NCI-H226 (cell line): ENCODE data around the gene MON1A.
"Not testable (repeated sequence)": the region's sequence is repeated elsewhere in the genome, so short reads cannot be mapped to it uniquely, and the experiment has no call there.

Experiments
- DNase-seq: peaks from one replicate; pipeline ENCODE4 v3.0.0-alpha.2; 2015

Gene MON1A

GRCh38 chr3:49929291-49930167, at the start of gene MON1A:
TSS of gene MON1A (minus strand) at chr3:49929811. CDS start at chr3:49913346, 16,465 bp downstream.
- peak; percentile 86 for DNase-seq

GRCh38 chr3:49976942-49977341, 47.3 kb upstream of the MON1A start:
- DNase-seq: no peak

GRCh38 chr3:49972656-49973055, 43.0 kb upstream of the MON1A start:
- DNase-seq: no peak

GRCh38 chr3:49968346-49968745, 38.7 kb upstream of the MON1A start:
- DNase-seq: no peak

GRCh38 chr3:49967291-49967690, 37.7 kb upstream of the MON1A start:
- no peak for DNase-seq

- DNase-seq: peak; percentile 39
These were observed 36.8 kb upstream of the MON1A start for GRCh38 chr3:49966233-49966942.

- DNase-seq: no peak
These were observed 26.0 kb upstream of the MON1A start for GRCh38 chr3:49955636-49956035.

GRCh38 chr3:49952924-49953323, 23.3 kb upstream of the MON1A start:
- DNase-seq: no peak

GRCh38 chr3:49942651-49943050, 13.0 kb upstream of the MON1A start:
- DNase-seq: no peak

- no peak for DNase-seq
These were observed 11.1 kb upstream of the MON1A start for GRCh38 chr3:49940667-49941249.

GRCh38 chr3:49939858-49940666, 10.5 kb upstream of the MON1A start, which contains the start of gene RBM6:
TSS of gene RBM6 (plus strand) at chr3:49940150. CDS start at chr3:49962642, 22,492 bp downstream.
- DNase-seq: peak; percentile 97

GRCh38 chr3:49937090-49937489, 7.5 kb upstream of the MON1A start:
- DNase-seq: no peak

- not testable (repeated sequence) for DNase-seq
These were observed 2.7 kb upstream of the MON1A start for GRCh38 chr3:49932281-49932680.

- DNase-seq: no peak
These were observed 1.3 kb upstream of the MON1A start for GRCh38 chr3:49930922-49931321.

GRCh38 chr3:49930168-49930690, 618 bp upstream of the MON1A start:
- DNase-seq: no peak

- DNase-seq: no peak
These were observed 1.1 kb downstream of the MON1A start for GRCh38 chr3:49928481-49929017.

- no peak for DNase-seq
These were observed 1.8 kb downstream of the MON1A start for GRCh38 chr3:49927798-49928197.

- DNase-seq: no peak
These were observed 3.4 kb downstream of the MON1A start for GRCh38 chr3:49926117-49926728.

GRCh38 chr3:49925485-49925884, 4.1 kb downstream of the MON1A start:
- DNase-seq: no peak

GRCh38 chr3:49924683-49925082, 4.9 kb downstream of the MON1A start:
- DNase-seq: peak; percentile 55

GRCh38 chr3:49917806-49918590, 11.6 kb downstream of the MON1A start:
- not testable (repeated sequence) for DNase-seq
